GM18951 (cell line): ENCODE measurements around the gene NFASC.

Experiments
- POLR2A ChIP-seq: IDR thresholded peaks from 4 replicates; pipeline ENCODE4 v1.6.1; 2011; ENCODE audit warnings: mild to moderate bottlenecking; ENCODE audit not compliant: insufficient read length, insufficient read depth; ENCODE audit errors: extremely low read depth
- in situ Hi-C: fragments of 300-500 bp; cut with MboI; formaldehyde crosslinking; loops from one replicate; pipeline ENCODE4 v1.12.0; 2022; ENCODE audit warnings: low sequenced_read_pairs, mixed read lengths, inconsistent platforms; ENCODE audit not compliant: unreplicated experiment

Gene NFASC

DNA sequence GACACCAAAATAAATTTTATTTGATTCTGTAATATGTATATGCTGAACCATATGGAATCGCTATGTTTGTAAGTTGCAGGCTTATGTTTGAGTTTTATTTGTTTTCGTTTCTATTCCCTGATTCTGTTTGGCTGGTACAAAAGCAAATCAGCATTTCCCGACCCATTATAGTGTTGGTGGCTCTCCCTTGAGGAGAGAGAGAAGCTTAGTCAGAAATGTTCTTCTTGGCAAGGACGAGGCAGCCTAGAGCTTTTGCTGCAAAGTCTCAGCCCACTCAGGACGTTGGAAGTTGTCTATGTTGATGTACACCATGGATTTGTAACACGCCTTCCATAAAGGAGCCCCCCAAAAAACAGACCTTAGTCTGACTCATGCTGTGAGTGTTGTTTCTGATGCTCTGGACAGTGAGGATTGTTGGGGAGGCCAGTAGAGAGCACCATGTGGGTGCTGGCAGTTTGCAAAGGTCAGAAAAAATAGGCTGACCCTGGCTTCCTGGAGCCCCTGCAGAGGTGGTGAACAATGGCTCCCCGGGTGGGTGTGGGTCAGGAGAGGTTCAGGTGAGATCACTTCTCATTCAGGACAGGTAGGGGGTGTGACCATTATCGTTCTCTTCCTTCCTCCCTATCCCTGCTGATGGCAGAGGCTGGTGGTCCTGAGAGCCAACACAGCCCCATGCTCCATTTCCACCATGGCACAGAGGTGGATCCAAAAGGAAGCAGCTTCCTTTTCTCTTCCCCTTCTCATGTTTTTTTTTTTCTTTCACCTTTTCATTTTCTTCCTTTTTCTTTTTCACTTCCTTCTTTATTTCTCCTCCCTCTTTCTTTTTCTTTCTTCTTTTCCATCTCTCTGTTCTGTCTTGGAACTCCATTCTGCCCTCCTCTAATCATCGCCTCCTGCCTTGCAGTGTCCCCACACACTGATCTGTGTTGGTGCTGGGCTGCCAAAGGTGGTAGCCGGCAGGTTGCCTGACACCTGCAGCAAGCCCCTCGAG is 88.0 kb downstream of the NFASC start:
- no peak for TF ChIP-seq POLR2A
- in situ Hi-C loops, result no loop called here

- in situ Hi-C loops, result no loop called here
Observed at GRCh38 chr1:204959374-204959773, 88.7 kb downstream of the NFASC start.

DNA sequence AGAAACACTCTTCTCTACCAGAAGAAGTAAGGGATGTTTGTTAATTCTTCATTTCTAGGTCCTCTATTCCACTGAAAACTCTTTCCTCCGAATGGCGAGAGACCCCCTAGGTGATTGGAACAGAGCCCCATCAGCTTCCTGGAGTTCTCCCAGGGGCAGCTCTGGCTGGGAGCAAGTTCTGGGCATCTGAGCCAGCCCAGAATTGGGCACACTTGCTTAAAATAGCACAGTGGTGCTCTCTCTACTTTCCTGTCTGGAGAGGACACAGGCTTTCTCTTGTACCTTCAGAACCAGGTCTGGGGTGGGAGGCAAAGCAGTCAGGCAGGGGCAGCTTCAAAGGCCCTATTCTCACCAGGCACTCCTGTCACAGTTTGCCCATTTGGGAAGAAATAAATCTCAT is 89.2 kb downstream of the NFASC start:
- TF ChIP-seq POLR2A, result no peak
- in situ Hi-C loops, result no loop called here

More at GRCh38 chr1:204959374-204959773, 88.7 kb downstream of the NFASC start:
- no peak for TF ChIP-seq POLR2A

GRCh38 chr1:204960306-204961125 is 89.9 kb downstream of the NFASC start:
- in situ Hi-C loops, result no loop called here
- no peak for TF ChIP-seq POLR2A

- in situ Hi-C loops, result no loop called here
- TF ChIP-seq POLR2A, result no peak
Observed at GRCh38 chr1:204961765-204962419, 91.2 kb downstream of the NFASC start.

GRCh38 chr1:204962742-204963632 is 92.3 kb downstream of the NFASC start:
- in situ Hi-C loops, result no loop called here
- no peak for TF ChIP-seq POLR2A

DNA sequence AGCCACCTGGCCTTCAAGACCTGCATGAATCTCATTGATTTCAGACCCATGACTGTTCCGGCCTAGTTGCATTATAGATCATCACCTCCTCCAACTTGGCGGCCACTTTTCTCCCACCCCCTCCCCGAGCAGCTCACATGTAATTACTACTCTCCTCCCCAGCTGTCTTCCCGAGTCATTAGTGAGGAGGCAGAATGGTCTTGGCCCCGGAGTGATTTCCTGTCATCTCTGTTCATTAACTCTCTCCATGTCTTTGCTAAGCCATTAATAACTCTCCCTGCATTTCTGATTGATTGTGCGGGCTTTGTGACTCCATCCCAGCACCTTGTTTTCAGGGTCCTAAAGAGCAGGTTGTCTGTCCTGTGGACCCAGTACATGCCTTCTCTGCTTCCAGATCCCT is 96.8 kb downstream of the NFASC start:
- no peak for TF ChIP-seq POLR2A
- in situ Hi-C loops, result no loop called here

- in situ Hi-C loops, result no loop called here
- no peak for TF ChIP-seq POLR2A
Observed at GRCh38 chr1:204968135-204968534, 97.5 kb downstream of the NFASC start.

DNA sequence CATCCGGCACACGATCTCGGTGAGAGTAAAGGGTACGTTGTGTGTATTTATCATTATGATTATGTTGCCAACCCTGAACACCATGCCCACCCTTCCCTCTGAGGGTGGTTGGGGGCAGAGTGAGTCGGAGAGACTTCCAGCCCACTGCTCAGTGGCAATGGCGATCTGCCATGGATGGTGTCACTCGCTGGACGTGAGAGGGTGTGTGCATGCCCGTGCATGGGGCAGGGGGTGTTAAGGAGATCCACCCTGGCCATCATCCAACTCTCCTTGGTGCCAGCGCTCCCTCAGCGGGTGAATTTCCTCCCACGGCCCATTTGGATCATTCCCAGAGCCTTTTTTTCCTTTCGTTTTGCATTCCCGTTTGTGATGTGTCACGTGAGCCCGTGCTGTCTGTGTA is 98.3 kb downstream of the NFASC start:
- in situ Hi-C loops, result no loop called here
- TF ChIP-seq POLR2A, result no peak

DNA sequence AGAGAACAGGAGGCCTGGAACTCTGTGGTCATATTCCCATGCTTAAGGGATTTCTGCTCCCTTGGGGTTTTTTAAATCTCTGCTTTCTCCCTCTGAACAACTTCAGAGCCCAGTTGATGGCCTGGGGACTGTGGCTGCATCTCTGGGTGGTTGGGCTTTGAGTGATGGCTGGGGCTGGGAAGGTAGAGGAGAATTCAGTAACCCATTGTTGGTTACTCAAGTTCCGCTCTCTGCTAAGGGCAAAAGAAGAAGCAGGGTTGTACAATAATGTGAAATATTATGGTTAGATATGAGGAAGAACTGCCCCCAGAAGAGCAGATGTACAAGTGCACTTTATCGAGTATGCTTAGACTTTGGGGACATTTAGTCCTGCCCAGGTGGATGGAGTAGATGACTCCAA is 100.3 kb downstream of the NFASC start:
- in situ Hi-C loops, result loop anchor here (10.0 kb wide), 1 partner anchor 284 kb away; no protein-coding TSS in a partner anchor
- TF ChIP-seq POLR2A, result no peak

GRCh38 chr1:204971517-204972336 is 101.1 kb downstream of the NFASC start:
- no peak for TF ChIP-seq POLR2A
- in situ Hi-C loops, result loop anchor here (10.0 kb wide), 1 partner anchor 283 kb away; no protein-coding TSS in a partner anchor

DNA sequence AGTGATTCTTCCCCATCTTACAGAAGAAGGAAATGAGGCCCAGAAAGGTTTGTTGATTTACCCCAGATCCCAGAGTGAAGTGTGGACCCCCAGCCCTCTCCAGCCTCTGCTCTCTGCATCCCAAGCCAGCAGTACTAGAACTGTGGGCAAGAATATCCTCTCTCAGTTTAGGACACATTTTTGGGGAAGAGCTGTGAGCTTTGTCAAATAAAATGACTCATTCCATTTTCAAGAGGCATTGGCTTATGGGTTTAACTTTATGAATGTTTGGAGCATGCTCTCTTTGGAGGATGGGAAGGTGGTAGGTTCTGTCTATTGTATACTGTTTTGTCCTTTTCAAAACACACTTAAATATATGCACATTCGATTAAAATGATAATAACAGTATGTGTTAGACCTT is 101.8 kb downstream of the NFASC start:
- in situ Hi-C loops, result loop anchor here (10.0 kb wide), 1 partner anchor 282 kb away; no protein-coding TSS in a partner anchor
- no peak for TF ChIP-seq POLR2A
